GM19328 (cell line): ENCODE data around the gene NPAS3.

Experiments
- ATAC-seq: cut with Tn5 transposase; IDR thresholded peaks from one replicate; pipeline ENCODE4 v1.9.1; 2021; ENCODE audit warnings: mild to moderate bottlenecking, moderate library complexity; ENCODE audit not compliant: unreplicated experiment

NPAS3 gene

DNA sequence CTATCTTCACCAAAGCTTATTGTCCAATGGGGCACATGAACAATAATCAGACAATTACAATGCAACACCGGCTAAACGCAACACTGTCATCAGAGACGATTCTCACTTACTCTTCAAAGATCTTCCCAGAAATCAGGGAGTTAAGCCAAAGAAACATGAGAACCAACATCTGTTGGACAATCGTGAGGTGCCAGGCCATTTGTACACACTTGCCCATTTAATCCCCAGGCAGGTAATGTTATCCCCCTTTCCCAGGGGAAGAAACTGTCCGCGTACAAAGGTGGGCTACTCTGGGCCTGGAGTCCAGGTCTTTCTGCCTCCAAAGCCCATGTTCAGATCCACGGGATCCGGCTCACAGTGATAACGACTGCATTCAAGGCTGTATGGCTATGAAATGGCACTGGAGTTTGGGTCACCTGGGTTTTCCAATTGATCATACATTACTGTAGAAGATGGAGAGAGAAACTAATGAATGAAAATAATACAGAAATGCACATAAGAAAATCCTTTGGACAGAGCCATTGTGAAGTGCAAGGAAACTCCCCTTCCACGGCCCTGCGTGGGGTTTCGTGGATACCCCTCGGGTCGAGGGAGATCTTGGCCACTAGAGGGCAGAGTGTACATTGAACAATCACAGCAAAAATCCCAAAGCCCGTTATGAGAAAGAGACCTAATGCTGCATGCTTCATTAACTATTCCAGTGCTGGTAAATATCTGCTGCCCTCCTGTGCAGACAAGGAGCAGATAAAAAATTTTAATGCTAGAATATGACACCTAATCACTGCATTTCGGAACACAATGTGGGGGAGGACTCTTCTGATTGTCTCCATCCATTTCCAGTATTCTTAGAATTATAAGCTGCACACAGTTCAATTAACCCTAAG is 900.8 kb downstream of the NPAS3 start:
- ATAC-seq = no peak

DNA sequence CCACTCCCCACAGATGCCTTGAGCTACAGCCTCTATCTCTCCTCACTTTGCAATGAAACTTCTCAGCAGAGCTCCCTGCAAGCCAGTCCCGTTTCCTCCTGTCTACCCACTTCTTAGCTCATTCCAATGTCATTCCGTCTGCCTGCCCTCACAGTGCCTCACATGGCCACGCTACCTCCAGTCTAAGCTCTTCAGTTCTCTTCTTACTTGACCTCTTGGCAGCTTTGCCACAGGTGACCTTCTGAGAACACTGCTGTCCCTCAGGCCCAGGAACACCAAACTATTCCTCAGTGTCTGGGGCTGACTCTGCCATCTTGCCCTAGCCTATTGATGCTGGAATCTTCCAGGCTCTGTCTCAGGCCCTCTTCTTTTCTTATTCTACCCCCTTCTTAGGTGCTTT is 902.1 kb downstream of the NPAS3 start:
- no peak for ATAC-seq

DNA sequence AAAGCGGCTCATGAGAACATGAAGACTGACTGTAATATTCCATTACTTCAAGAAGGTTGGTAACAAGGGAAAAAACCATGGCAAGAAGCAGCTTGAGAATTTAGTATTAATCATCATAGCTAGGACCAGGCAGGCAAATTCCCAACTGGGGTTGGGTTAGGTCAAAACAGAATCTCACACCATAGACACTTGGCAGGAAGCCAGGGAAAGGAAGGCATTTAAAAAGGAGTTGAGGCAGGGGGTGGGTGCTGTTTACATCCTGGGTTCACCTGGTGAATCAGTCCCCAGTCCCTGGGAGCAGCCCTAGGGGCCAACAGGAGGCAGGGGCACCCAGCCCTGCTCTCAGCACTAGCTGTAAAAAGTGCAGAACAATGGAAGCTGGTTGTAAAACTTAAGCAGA is 903.6 kb downstream of the NPAS3 start:
- no peak for ATAC-seq

DNA sequence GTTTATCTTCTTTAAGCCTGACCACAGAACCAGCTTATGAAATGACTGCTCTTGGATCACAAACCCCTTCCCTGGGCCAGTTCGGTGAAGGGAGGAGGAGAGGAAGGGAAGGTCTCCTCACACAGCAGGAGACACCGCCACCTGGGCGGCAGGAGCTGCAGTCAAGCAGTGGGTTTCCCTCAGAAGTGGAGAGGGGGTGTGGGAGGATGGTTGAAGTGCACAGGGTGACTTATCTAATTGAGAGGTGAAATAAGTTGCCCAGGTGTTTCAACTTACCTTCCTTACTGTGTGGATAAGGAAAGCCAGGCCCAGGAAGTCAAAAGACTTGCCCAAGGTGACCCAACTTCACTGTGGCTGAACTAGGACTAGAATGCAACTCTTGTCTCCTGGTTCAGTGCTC is 905.4 kb downstream of the NPAS3 start:
- no peak for ATAC-seq

DNA sequence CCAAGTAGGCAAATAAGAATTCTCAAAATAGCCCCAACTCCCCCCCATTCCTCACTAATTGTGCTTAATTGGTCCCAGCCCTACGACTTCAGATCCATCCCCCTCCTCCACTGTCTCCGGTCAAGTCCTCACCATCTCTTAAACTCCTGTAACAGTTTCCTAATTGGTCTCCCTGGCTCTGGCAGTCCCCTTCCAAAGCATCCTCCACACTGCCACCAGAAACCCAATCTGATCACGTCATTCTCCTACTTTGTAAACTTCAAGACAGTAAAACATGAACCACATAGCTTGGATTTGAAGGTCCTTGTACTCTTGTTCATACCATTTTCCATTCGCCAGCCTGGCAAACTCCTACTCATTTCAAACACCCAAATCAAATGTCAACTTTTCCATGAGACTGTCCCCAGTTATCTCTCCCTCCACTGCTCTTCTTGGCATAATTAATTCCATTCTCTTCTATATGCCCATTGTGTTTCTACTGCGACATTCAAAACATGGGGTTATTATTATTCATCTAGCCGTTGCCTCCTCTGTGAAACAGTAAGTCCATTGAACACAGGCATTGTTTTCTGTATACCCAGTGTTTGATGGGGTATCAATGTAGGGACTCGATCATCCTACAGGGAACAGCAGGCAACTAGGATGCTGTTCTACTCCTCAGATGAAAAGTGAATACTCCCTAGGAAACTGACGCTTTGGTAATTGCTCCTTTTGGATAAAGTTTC is 907.6 kb downstream of the NPAS3 start:
- no peak for ATAC-seq

DNA sequence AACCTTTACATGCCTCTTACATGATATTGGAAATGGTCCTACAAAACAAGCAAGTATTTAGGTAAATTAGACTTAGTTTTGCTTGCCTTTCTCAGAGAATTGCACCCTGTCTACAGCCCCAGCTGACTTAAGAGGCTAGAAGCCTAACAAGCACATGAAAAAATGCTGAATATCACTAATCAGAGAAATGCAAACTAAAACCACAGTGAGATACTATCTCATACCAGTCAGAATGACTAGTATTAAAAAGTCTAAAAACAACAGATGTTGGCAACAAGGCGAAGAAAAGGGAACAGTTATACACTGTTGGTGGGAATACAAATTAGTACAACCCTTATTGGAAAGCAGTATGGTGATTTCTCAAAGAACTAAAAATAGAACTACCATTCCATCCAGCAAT is 908.4 kb downstream of the NPAS3 start:
- ATAC-seq = no peak

DNA sequence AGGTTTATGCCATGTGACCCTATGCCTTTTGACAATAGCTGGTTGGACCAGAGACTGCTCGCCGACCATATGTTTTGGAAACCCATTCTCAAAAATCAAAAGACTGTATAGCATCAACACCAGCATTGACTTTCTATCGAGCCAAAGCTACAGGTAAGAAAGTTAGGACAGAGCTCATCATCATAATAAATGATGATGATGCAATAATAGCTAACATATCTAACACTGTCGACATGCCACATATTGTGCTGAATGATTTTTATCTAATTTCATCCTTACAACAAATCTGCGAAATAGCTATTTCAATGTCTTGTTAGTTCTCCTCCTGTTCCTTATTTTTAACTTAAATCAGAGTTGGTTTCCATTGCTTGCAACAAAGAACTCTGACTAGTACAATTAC is 909.3 kb downstream of the NPAS3 start:
- ATAC-seq = no peak

DNA sequence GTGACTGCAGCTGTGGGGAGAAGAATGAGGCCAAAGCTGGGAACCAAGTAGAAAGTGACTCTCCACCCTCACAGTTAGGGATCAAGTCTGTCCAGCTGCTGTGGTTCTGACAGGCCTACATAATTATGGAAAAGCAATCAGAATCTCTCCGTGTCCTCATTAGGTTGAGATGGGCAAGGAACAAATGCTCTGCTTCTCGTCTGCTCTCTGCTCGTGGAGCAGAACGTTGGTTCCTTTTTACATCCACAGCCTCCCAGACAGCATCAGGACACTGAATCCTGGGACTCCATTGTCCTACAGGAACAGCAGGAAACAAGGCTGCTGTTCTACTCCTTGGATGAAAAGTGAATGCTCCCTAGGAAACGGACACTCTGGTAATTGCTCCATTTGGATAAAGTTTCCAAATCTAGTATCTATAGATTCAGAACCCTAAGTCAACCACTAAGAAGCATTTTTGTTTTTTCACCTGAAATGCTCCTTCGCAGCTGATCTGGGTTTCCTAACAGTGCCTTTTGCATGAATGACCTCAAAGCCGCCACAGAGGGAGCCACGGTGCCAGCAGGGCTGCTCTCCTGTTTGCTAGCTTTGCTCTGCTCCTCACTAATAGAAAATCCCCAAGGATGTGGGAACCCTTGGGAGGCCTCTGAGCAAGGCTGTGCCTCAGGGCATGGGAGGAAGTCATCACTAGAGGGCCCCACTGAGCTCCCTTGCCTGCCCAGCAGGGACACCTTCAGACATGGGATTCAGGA is 910.2 kb downstream of the NPAS3 start:
- no peak for ATAC-seq

DNA sequence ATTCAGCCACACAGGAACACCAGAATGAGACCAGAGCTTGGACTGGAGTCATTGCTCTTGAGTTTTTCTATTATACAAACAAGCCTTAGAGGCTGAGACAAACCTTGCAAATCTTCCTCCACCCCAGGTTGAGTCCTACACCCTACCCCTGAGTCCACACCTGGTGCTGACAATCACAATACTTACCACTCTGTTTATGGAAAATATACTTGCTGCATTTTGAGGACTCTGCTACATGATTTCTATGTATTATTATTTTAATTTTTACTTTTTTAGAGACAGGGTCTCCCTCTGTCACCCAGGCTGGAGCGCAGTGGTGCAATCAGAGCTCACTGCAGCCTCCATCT is 910.7 kb downstream of the NPAS3 start:
- ATAC-seq = no peak

DNA sequence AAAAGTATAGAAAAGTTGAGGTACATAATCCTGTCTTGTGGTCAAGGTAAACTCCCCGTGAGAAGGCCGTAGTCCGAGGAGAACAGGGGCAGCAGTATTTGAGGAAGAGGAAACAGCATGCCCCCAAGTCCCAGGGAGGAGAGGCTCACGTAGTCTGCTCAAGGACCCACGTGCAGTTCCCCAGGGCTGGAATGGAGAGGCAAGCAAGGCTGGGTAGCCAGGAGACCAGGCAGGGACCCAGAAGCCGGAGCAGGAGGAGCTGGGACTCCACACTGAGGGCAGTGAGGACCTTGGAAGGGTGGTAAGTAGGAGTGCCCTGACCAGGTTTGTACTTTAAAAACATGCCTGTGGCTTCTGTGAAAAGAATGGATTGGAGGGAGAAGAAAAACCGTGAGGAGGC is 912.1 kb downstream of the NPAS3 start:
- no peak for ATAC-seq

DNA sequence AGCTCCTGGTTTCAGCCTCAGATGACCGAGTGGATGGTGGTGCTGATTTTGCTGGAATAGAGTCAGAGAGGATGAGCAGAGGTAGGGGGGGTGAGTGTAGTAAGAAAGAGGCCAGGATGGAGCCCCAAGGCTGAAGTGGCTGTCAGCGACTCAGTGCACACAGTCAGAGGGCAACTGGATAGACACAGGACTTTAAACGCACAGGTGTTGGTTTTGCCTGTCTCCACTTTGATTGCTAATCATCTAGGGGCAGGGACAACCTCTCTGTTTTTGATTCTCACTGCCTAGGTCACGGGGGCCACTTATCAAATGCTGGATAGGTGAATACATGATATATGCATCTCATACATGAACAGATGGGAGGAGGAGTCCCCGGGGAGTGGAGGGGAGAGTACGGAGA is 912.7 kb downstream of the NPAS3 start:
- no peak for ATAC-seq

DNA sequence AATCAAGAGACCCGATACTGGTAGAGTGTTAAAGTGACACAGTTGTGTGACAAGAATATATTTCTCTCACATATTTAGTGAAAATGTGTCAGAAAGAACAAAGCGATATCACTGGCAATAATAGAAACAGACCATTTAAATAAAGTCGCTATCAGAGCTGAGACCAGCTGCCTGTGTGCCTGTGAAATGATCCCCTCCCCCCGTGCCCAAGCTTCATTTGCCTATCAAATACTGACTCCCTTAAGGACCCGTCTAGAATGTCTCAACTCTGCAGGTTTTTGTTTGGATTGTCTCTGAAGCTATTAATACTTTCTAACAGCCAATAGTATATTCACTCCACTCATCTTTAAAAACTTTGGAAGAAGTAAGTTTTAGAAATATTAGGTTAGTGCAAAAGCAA is 913.3 kb downstream of the NPAS3 start:
- ATAC-seq = no peak
